Fibroblast of lung (primary cell): ENCODE data around the gene TRPM3. TPM values are rescaled to one million over a fixed set of nuclear protein-coding genes. Genes with fewer than 3 reads are reported as not detected.

ENCODE experiments used
- DNase-seq, 2 donors: peaks; one replicate each; pipeline versions ENCODE4 v3.0.0 to v3.0.0-alpha.2; 2010; ENCODE audit warnings: low read depth in 2 of 2
- H2AFZ ChIP-seq: 2 replicates; pipeline ENCODE4 v1.5.1; 2012; ENCODE audit warnings: low read length, control low read depth, inconsistent platforms
- H3K27ac ChIP-seq: 2 replicates; pipeline ENCODE4 v1.5.1; 2011; ENCODE audit warnings: low read length, control low read depth; ENCODE audit not compliant: insufficient read depth
- H3K27me3 ChIP-seq: 2 replicates; pipeline ENCODE4 v1.5.1; 2011; ENCODE audit warnings: mild to moderate bottlenecking, low read length; ENCODE audit not compliant: control insufficient read depth, insufficient read depth
- H3K36me3 ChIP-seq: 2 replicates; pipeline ENCODE4 v1.5.1; 2011; ENCODE audit warnings: low read length; ENCODE audit not compliant: control insufficient read depth, insufficient read depth
- H3K4me1 ChIP-seq: 2 replicates; pipeline ENCODE4 v1.5.1; 2011; ENCODE audit warnings: low read length; ENCODE audit not compliant: control insufficient read depth, insufficient read depth; ENCODE audit errors: extremely low read depth
- H3K4me2 ChIP-seq: 2 replicates; pipeline ENCODE4 v1.5.1; 2011; ENCODE audit warnings: low read length, control low read depth; ENCODE audit not compliant: insufficient read depth; ENCODE audit errors: extremely low read depth
- H3K4me3 ChIP-seq, 4 experiments: fragments of 200-600 bp in 1 of 4; sonication (generic) in 1 of 4; replicated peaks in 1 of 4; 2 replicates each; pipeline ENCODE4 v1.5.1; 2011 to 2016; ENCODE audit warnings: low read length in 4 of 4, low read depth in 3 of 4, mild to moderate bottlenecking in 3 of 4, control low read depth in 2 of 4, inconsistent platforms in 1 of 4, mixed read lengths in 1 of 4; ENCODE audit not compliant: insufficient read depth in 1 of 4; ENCODE audit errors: control extremely low read depth in 1 of 4
- H3K79me2 ChIP-seq: 2 replicates; pipeline ENCODE4 v1.5.1; 2012; ENCODE audit warnings: mild to moderate bottlenecking, low read length, inconsistent platforms; ENCODE audit not compliant: control insufficient read depth, insufficient read depth
- H3K9ac ChIP-seq: 2 replicates; pipeline ENCODE4 v1.5.1; 2011; ENCODE audit warnings: mild to moderate bottlenecking, low read length, control low read depth; ENCODE audit not compliant: insufficient read depth
- H3K9me3 ChIP-seq: 2 replicates; pipeline ENCODE4 v1.5.1; 2012; ENCODE audit warnings: low read depth, low read length; ENCODE audit not compliant: control insufficient read depth, insufficient read depth
- H4K20me1 ChIP-seq: 2 replicates; pipeline ENCODE4 v1.5.1; 2011; ENCODE audit warnings: low read length; ENCODE audit not compliant: control insufficient read depth, insufficient read depth; ENCODE audit errors: extremely low read depth
- CTCF ChIP-seq, 2 donors: IDR thresholded peaks in 1 of 2; conservative IDR thresholded peaks in 1 of 2; 1 replicate in 1 of 2; 2 replicates in 1 of 2; pipeline ENCODE4 v1.5.1; 2011 to 2012; ENCODE audit warnings: low read length in 2 of 2, control low read depth in 1 of 2, inconsistent platforms in 1 of 2, low read depth in 1 of 2, mild to moderate bottlenecking in 1 of 2
- EZH2 ChIP-seq: IDR thresholded peaks from 2 replicates; pipeline ENCODE4 v1.5.1; 2012; ENCODE audit warnings: low read length, control low read depth, mild to moderate bottlenecking; ENCODE audit errors: missing control alignments
- polyA plus RNA-seq, 2 donors: library from polyadenylated mRNA; depleted of rRNA in 1 of 2; stranded (reverse) in 1 of 2; unstranded in 1 of 2; fragments of >200 nt; gene quantifications; 2 replicates each; pipeline ENCODE4 v1.2.1, GENCODE V29; 2011 to 2012; ENCODE audit warnings: missing spikeins in 1 of 2
- total RNA-seq: library from RNA; depleted of rRNA; stranded (reverse); fragments of >200 nt; gene quantifications from 2 replicates; pipeline ENCODE4 v1.2.1, GENCODE V29; 2014

TRPM3 gene
- total and polyA plus RNA-seq, 2 donors (not counting 1 experiment from before 2014, with no cell fraction given): 0.05 to 0.50 TPM

GRCh38 chr9:70678153-70678552, 443.3 kb downstream of the TRPM3 start:
- no peaks in the 10 kb centered on the region for H3K27me3 ChIP-seq

GRCh38 chr9:70677055-70677735, 444.2 kb downstream of the TRPM3 start:
- Histone ChIP-seq H3K79me2 (no peaks in the 10 kb centered on the region), H3K4me2 (no peak overlapping the region), H2AFZ (no peak overlapping the region), H3K27ac (no peak overlapping the region), H3K4me3 (no peak overlapping the region), H3K36me3 (no peaks in the 10 kb centered on the region), H3K9me3 (no peaks in the 10 kb centered on the region), H3K9ac (no peak overlapping the region), H4K20me1 (no peaks in the 10 kb centered on the region), H3K4me1 (no peaks in the 10 kb centered on the region), H3K27me3 (no peaks in the 10 kb centered on the region)
- no peak for TF ChIP-seq CTCF (conservative IDR thresholded peaks at IDR 0.05 in 1 of 2, IDR thresholded peaks at IDR 0.05 in 1 of 2; ENCODE audit: low read depth in 1 of 2, low read length in 2 of 2)
- TF ChIP-seq EZH2: no peak
- DNase-seq: no peak

More at GRCh38 chr9:70678153-70678552, 443.3 kb downstream of the TRPM3 start:
- TF ChIP-seq EZH2: no peak
- TF ChIP-seq CTCF (conservative IDR thresholded peaks at IDR 0.05 in 1 of 2, IDR thresholded peaks at IDR 0.05 in 1 of 2; ENCODE audit: low read depth in 1 of 2, low read length in 2 of 2): no peak
- H3K27ac ChIP-seq: no peak overlapping the region
- H3K79me2 ChIP-seq: no peaks in the 10 kb centered on the region
- H2AFZ ChIP-seq: no peak overlapping the region
- peak in 1 of 2 donors; percentile 1 for DNase-seq
- no peak overlapping the region for H3K4me2 ChIP-seq
- H3K4me1 ChIP-seq: no peaks in the 10 kb centered on the region
- no peak overlapping the region for H3K9ac ChIP-seq
- H3K9me3 ChIP-seq: no peaks in the 10 kb centered on the region
- H3K4me3 ChIP-seq: no peak overlapping the region
- no peaks in the 10 kb centered on the region for H3K36me3 ChIP-seq
- no peaks in the 10 kb centered on the region for H4K20me1 ChIP-seq

- Histone ChIP-seq H2AFZ (no peak overlapping the region), H3K27me3 (no peaks in the 10 kb centered on the region), H3K27ac (no peak overlapping the region), H3K4me1 (no peaks in the 10 kb centered on the region), H3K9me3 (no peaks in the 10 kb centered on the region), H3K4me3 (no peak overlapping the region), H3K9ac (no peak overlapping the region), H3K79me2 (no peaks in the 10 kb centered on the region), H4K20me1 (no peaks in the 10 kb centered on the region), H3K4me2 (no peak overlapping the region), H3K36me3 (no peaks in the 10 kb centered on the region)
- TF ChIP-seq EZH2: no peak
- no peak for TF ChIP-seq CTCF (conservative IDR thresholded peaks at IDR 0.05 in 1 of 2, IDR thresholded peaks at IDR 0.05 in 1 of 2; ENCODE audit: low read depth in 1 of 2, low read length in 2 of 2)
- DNase-seq: no peak
These were observed 445.5 kb downstream of the TRPM3 start for GRCh38 chr9:70675868-70676370.
